HepG2 (cell line): ENCODE measurements around the gene SELENOS. TPM values are rescaled to one million over a fixed set of nuclear protein-coding genes. Genes with fewer than 3 reads are reported as not detected.

Experiments used
- CHCHD3 ChIP-seq: sonication (generic); formaldehyde crosslinking; IDR thresholded peaks from 2 replicates; pipeline ENCODE4 v1.8.0; 2022; ENCODE audit warnings: mild to moderate bottlenecking, missing genetic modification reagents, moderate library complexity
- E2F5 ChIP-seq: sonication (generic); formaldehyde crosslinking; conservative IDR thresholded peaks from 2 replicates; pipeline ENCODE4 v1.4.0; 2020; ENCODE audit warnings: missing genetic modification reagents
- EED ChIP-seq: sonication (generic); formaldehyde crosslinking; IDR thresholded peaks from 2 replicates; pipeline ENCODE4 v1.5.0; 2020; ENCODE audit warnings: mild to moderate bottlenecking, missing genetic modification reagents
- EHMT2 ChIP-seq: fragments of 200-600 bp; sonication (generic); IDR thresholded peaks from 2 replicates; pipeline ENCODE4 v1.7.0; 2017; ENCODE audit warnings: antibody characterized with exemption, low read depth, low read length, borderline replicate concordance
- GATA4 ChIP-seq: sonication (generic); IDR thresholded peaks from 2 replicates; pipeline ENCODE4 v1.6.1; 2016; ENCODE audit warnings: antibody characterized with exemption, low read depth, borderline replicate concordance
- KDM4B ChIP-seq: sonication (generic); formaldehyde crosslinking; IDR thresholded peaks from 2 replicates; pipeline ENCODE4 v1.4.0; 2020; ENCODE audit warnings: missing genetic modification reagents
- MAZ ChIP-seq, 2 experiments: sonication (generic) in 1 of 2; formaldehyde crosslinking in 1 of 2; IDR thresholded peaks; 2 replicates each; pipeline versions ENCODE4 v1.5.0 to v1.6.1; 2012 to 2020; ENCODE audit warnings: low read depth in 2 of 2, mild to moderate bottlenecking in 2 of 2, borderline replicate concordance in 1 of 2, improper control_type of control experiment in 1 of 2, low read length in 1 of 2, missing genetic modification reagents in 1 of 2, moderate library complexity in 1 of 2
- RELA ChIP-seq: sonication (generic); formaldehyde crosslinking; IDR thresholded peaks from 2 replicates; pipeline ENCODE4 v1.4.0; 2020; ENCODE audit warnings: missing genetic modification reagents
- RXRB ChIP-seq: IDR thresholded peaks from 2 replicates; pipeline ENCODE4 v1.6.1; 2016; ENCODE audit warnings: borderline replicate concordance, missing genetic modification reagents, missing compliant biosample characterization
- TBX3 ChIP-seq: fragments of 450-650 bp; IDR thresholded peaks from 2 replicates; pipeline ENCODE4 v1.6.1; 2017; ENCODE audit warnings: antibody characterized with exemption, mild to moderate bottlenecking, inconsistent platforms, borderline replicate concordance
- ZBTB33 ChIP-seq: sonication (generic); formaldehyde crosslinking; IDR thresholded peaks from 2 replicates; pipeline ENCODE4 v1.4.0; 2020; ENCODE audit warnings: missing genetic modification reagents
- ZFP90 ChIP-seq: sonication (generic); formaldehyde crosslinking; IDR thresholded peaks from 2 replicates; pipeline ENCODE4 v1.8.0; 2022; ENCODE audit warnings: missing genetic modification reagents, mild to moderate bottlenecking, inconsistent platforms, borderline replicate concordance
- ZMAT3 ChIP-seq: sonication (generic); formaldehyde crosslinking; conservative IDR thresholded peaks from 2 replicates; pipeline ENCODE4 v1.7.0; 2021; ENCODE audit warnings: missing genetic modification reagents
- ZNF343 ChIP-seq: sonication (generic); formaldehyde crosslinking; IDR thresholded peaks from 2 replicates; pipeline ENCODE4 v1.4.0; 2020; ENCODE audit warnings: mild to moderate bottlenecking, missing genetic modification reagents
- ZNF414 ChIP-seq: sonication (generic); formaldehyde crosslinking; IDR thresholded peaks from 2 replicates; pipeline ENCODE4 v1.5.0; 2020; ENCODE audit warnings: missing genetic modification reagents
- ZNF609 ChIP-seq: sonication (generic); formaldehyde crosslinking; IDR thresholded peaks from 2 replicates; pipeline ENCODE4 v1.4.0; 2020; ENCODE audit warnings: mild to moderate bottlenecking, missing genetic modification reagents, borderline replicate concordance
- ZNF749 ChIP-seq: sonication (generic); formaldehyde crosslinking; IDR thresholded peaks from 2 replicates; pipeline ENCODE4 v1.8.0; 2022; ENCODE audit warnings: mild to moderate bottlenecking, missing genetic modification reagents, moderate library complexity, borderline replicate concordance
- ZNF780A ChIP-seq: sonication (generic); formaldehyde crosslinking; IDR thresholded peaks from 2 replicates; pipeline ENCODE4 v1.8.0; 2022; ENCODE audit warnings: mild to moderate bottlenecking, missing genetic modification reagents, moderate library complexity
- ZSCAN22 ChIP-seq: sonication (generic); formaldehyde crosslinking; IDR thresholded peaks from 2 replicates; pipeline ENCODE4 v1.4.0; 2020; ENCODE audit warnings: mild to moderate bottlenecking, missing genetic modification reagents
- ZZZ3 ChIP-seq: sonication (generic); formaldehyde crosslinking; IDR thresholded peaks from 2 replicates; pipeline ENCODE4 v1.4.0; 2020; ENCODE audit warnings: missing genetic modification reagents, mild to moderate bottlenecking, borderline replicate concordance
- polyA plus RNA-seq, 8 experiments: library from polyadenylated mRNA; depleted of rRNA in 3 of 8; stranded (reverse) in 7 of 8; unstranded in 1 of 8; fragments of >200 nt; fragmentation: Illumina TruSeq in 4 of 8; extraction: Trizol in 4 of 8; gene quantifications; 2 replicates each; pipeline versions ENCODE4 v1.2.1 to v1.2.3, GENCODE V29; 2011 to 2016; ENCODE audit warnings: low read depth in 4 of 8, missing spikeins in 1 of 8, mixed read lengths in 1 of 8; ENCODE audit not compliant: insufficient read depth in 1 of 8
- total RNA-seq, 5 experiments: library from RNA; depleted of rRNA; stranded (reverse); fragments of >200 nt; fragmentation: Illumina TruSeq; extraction: Trizol; gene quantifications; 2 replicates each; pipeline ENCODE4 v1.2.3, GENCODE V29; 2016; ENCODE audit warnings: low read depth in 1 of 5

Gene SELENOS
- total and polyA plus RNA-seq, 2 of the 13 experiments (the other 11 are each of a cell fraction or from before 2014, with no cell fraction given): 63.0 to 66.1 TPM

- TF ChIP-seq ZNF414 (CRISPR knock-in tag): no peak
- TF ChIP-seq ZNF780A (CRISPR knock-in tag): no peak
- no peak for TF ChIP-seq E2F5
- no peak for TF ChIP-seq TBX3
- 0 out of 2 replicates have a peak, but pooled peaks have one; percentile 58 for TF ChIP-seq ZNF343 (CRISPR knock-in tag)
- 0 out of 2 replicates have a peak, but pooled peaks have one; percentile 37 for TF ChIP-seq CHCHD3 (CRISPR knock-in tag)
- no peak for TF ChIP-seq EED (CRISPR knock-in tag)
- TF ChIP-seq RELA (CRISPR knock-in tag): no peak
- TF ChIP-seq MAZ (IDR thresholded peaks at IDR 0.05; ENCODE audit: borderline replicate concordance, low read depth, low read length): no peak
- peak; percentile 37; the same call in 1 of the 2 replicates for TF ChIP-seq MAZ (CRISPR knock-in tag; IDR thresholded peaks at IDR 0.05; ENCODE audit: low read depth)
- no peak for TF ChIP-seq ZBTB33 (CRISPR knock-in tag)
- no peak for TF ChIP-seq RXRB (CRISPR knock-in tag)
- no peak for TF ChIP-seq ZZZ3
- no peak for TF ChIP-seq EHMT2
- 0 out of 2 replicates have a peak, but pooled peaks have one; percentile 12 for TF ChIP-seq ZNF609 (CRISPR knock-in tag)
- no peak for TF ChIP-seq ZSCAN22 (CRISPR knock-in tag)
- TF ChIP-seq ZFP90 (CRISPR knock-in tag): peak; percentile 89; the same call in 1 of the 2 replicates
- no peak for TF ChIP-seq KDM4B (CRISPR knock-in tag)
- TF ChIP-seq ZNF749: peak; percentile 79; the same call in 1 of the 2 replicates
- TF ChIP-seq ZMAT3 (CRISPR knock-in tag): no peak; the same call in 1 of the 2 replicates
- no peak for TF ChIP-seq GATA4
Measured at GRCh38 chr15:101277038-101277822, at the start of gene SELENOS (continued).
